ENCODE results near the gene PEX14. TPM values are rescaled to one million over a fixed set of nuclear protein-coding genes. Genes with fewer than 3 reads are reported as not detected.

The PEX14 gene
- total and polyA plus RNA-seq, 2 experiments from 2014 or later = 17.6 to 19.6 TPM

DNA sequence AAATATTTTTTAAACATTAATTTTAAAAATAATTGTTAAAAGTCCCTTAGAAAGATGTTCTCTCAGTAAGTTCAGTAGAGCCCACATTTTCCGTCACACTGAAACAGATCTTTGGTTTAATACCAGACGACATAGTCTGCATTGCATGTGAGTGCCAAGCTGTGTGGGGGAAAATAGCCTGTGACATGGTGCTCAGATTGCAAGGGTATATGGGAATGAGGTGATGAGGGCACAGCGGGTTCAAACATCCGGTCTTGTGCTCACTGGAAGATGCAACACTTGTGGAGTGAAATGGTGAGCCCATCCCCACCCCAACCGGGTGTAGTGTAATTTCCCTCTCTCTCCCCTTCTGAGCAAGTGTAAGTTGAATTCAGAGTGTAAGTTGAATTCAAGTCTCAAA is 114.3 kb downstream of the PEX14 start:
- H3K27ac Mint-ChIP-seq = no peak overlapping the region
- Histone ChIP-seq H3K4me1 (ENCODE audit: insufficient read depth) (peaks cover 42% of the 10 kb centered on the region), H3K4me3 (no peak overlapping the region), H3K79me2 (replicated peaks; ENCODE audit: insufficient read depth) (no peaks in the 10 kb centered on the region), H2AFZ (no peak overlapping the region), H3K27ac (ENCODE audit: low read depth) (no peak overlapping the region), H3K36me3 (ENCODE audit: insufficient read depth) (no peaks in the 10 kb centered on the region), H3F3A (replicated peaks; ENCODE audit: low read depth) (no peaks in the 10 kb centered on the region), H3K4me2 (no peak overlapping the region), H3K9me2 (ENCODE audit: insufficient read depth) (no peaks in the 10 kb centered on the region), H4K20me1 (replicated peaks; ENCODE audit: insufficient read depth) (peaks cover 3% of the 10 kb centered on the region; the same call in 1 of the 2 replicates), H3K27me3 (ENCODE audit: insufficient read depth) (no peaks in the 10 kb centered on the region)
- H3K4me1 Mint-ChIP-seq = peaks cover 40% of the 10 kb centered on the region
- no peak overlapping the region for H3K4me3 Mint-ChIP-seq
- H3K9me3 Mint-ChIP-seq = no peaks in the 10 kb centered on the region
- H3K27me3 Mint-ChIP-seq (ENCODE audit: insufficient read depth, low read depth, poor library complexity) = peaks cover 2% of the 10 kb centered on the region
- no peak for DNase-seq (ENCODE audit: low spot score)
- no peaks in the 10 kb centered on the region for H3K36me3 Mint-ChIP-seq (ENCODE audit: low read depth)
- ATAC-seq = no peak
- TF ChIP-seq JUNB (IDR thresholded peaks at IDR 0.05; ENCODE audit: unreplicated experiment) (no peak), CREB1 (CRISPR knock-in tag; IDR thresholded peaks at IDR 0.05; ENCODE audit: low read depth) (no peak), EZH2phosphoT487 (IDR thresholded peaks at IDR 0.05; ENCODE audit: unreplicated experiment) (no peak)
- TF ChIP-seq, protein P1, sequence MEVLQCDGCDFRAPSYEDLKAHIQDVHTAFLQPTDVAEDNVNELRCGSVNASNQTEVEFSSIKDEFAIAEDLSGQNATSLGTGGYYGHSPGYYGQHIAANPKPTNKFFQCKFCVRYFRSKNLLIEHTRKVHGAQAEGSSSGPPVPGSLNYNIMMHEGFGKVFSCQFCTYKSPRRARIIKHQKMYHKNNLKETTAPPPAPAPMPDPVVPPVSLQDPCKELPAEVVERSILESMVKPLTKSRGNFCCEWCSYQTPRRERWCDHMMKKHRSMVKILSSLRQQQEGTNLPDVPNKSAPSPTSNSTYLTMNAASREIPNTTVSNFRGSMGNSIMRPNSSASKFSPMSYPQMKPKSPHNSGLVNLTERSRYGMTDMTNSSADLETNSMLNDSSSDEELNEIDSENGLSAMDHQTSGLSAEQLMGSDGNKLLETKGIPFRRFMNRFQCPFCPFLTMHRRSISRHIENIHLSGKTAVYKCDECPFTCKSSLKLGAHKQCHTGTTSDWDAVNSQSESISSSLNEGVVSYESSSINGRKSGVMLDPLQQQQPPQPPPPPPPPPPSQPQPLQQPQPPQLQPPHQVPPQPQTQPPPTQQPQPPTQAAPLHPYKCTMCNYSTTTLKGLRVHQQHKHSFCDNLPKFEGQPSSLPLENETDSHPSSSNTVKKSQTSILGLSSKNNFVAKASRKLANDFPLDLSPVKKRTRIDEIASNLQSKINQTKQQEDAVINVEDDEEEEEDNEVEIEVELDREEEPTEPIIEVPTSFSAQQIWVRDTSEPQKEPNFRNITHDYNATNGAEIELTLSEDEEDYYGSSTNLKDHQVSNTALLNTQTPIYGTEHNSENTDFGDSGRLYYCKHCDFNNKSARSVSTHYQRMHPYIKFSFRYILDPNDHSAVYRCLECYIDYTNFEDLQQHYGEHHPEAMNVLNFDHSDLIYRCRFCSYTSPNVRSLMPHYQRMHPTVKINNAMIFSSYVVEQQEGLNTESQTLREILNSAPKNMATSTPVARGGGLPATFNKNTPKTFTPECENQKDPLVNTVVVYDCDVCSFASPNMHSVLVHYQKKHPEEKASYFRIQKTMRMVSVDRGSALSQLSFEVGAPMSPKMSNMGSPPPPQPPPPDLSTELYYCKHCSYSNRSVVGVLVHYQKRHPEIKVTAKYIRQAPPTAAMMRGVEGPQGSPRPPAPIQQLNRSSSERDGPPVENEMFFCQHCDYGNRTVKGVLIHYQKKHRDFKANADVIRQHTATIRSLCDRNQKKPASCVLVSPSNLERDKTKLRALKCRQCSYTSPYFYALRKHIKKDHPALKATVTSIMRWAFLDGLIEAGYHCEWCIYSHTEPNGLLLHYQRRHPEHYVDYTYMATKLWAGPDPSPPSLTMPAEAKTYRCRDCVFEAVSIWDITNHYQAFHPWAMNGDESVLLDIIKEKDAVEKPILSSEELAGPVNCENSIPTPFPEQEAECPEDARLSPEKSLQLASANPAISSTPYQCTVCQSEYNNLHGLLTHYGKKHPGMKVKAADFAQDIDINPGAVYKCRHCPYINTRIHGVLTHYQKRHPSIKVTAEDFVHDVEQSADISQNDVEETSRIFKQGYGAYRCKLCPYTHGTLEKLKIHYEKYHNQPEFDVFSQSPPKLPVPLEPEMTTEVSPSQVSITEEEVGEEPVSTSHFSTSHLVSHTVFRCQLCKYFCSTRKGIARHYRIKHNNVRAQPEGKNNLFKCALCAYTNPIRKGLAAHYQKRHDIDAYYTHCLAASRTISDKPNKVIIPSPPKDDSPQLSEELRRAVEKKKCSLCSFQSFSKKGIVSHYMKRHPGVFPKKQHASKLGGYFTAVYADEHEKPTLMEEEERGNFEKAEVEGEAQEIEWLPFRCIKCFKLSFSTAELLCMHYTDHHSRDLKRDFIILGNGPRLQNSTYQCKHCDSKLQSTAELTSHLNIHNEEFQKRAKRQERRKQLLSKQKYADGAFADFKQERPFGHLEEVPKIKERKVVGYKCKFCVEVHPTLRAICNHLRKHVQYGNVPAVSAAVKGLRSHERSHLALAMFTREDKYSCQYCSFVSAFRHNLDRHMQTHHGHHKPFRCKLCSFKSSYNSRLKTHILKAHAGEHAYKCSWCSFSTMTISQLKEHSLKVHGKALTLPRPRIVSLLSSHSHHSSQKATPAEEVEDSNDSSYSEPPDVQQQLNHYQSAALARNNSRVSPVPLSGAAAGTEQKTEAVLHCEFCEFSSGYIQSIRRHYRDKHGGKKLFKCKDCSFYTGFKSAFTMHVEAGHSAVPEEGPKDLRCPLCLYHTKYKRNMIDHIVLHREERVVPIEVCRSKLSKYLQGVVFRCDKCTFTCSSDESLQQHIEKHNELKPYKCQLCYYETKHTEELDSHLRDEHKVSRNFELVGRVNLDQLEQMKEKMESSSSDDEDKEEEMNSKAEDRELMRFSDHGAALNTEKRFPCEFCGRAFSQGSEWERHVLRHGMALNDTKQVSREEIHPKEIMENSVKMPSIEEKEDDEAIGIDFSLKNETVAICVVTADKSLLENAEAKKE (CRISPR knock-in tag; IDR thresholded peaks at IDR 0.05) = no peak
- TF ChIP-seq, protein P2, sequence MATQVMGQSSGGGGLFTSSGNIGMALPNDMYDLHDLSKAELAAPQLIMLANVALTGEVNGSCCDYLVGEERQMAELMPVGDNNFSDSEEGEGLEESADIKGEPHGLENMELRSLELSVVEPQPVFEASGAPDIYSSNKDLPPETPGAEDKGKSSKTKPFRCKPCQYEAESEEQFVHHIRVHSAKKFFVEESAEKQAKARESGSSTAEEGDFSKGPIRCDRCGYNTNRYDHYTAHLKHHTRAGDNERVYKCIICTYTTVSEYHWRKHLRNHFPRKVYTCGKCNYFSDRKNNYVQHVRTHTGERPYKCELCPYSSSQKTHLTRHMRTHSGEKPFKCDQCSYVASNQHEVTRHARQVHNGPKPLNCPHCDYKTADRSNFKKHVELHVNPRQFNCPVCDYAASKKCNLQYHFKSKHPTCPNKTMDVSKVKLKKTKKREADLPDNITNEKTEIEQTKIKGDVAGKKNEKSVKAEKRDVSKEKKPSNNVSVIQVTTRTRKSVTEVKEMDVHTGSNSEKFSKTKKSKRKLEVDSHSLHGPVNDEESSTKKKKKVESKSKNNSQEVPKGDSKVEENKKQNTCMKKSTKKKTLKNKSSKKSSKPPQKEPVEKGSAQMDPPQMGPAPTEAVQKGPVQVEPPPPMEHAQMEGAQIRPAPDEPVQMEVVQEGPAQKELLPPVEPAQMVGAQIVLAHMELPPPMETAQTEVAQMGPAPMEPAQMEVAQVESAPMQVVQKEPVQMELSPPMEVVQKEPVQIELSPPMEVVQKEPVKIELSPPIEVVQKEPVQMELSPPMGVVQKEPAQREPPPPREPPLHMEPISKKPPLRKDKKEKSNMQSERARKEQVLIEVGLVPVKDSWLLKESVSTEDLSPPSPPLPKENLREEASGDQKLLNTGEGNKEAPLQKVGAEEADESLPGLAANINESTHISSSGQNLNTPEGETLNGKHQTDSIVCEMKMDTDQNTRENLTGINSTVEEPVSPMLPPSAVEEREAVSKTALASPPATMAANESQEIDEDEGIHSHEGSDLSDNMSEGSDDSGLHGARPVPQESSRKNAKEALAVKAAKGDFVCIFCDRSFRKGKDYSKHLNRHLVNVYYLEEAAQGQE (IDR thresholded peaks at IDR 0.05; ENCODE audit: unreplicated experiment) = no peak

All from GM23338 (cell line).